Umbilical cord (tissue), 2 donors: ENCODE data around the gene ALG13. TPM values are rescaled to one million over a fixed set of nuclear protein-coding genes. Genes with fewer than 3 reads are reported as not detected.
"Not testable (repeated sequence)": the region's sequence is repeated elsewhere in the genome, so short reads cannot be mapped to it uniquely, and the experiment has no call there.

Experiments
- DNase-seq: peaks from one replicate; pipeline ENCODE4 v3.0.0-alpha.2; 2015; ENCODE audit warnings: low spot score
- total RNA-seq: library from RNA; depleted of rRNA; stranded (reverse); fragments of >200 nt; gene quantifications from one replicate; pipeline ENCODE4 v1.2.3, GENCODE V29; 2014; ENCODE audit warnings: low replicate concordance; ENCODE audit not compliant: insufficient read depth

ALG13 gene
- 54.9 TPM for total RNA-seq

- peak; percentile 91 for DNase-seq
Measured at GRCh38 chrX:111680988-111681779, at the start of gene ALG13. Gene ALG13, plus strand, starts transcription at chrX:111681170. Its CDS starts 49 bp downstream, at chrX:111681219.

- no peak for DNase-seq
Measured at GRCh38 chrX:111634823-111635729, 45.9 kb upstream of the ALG13 start.

GRCh38 chrX:111641969-111642368, 39.0 kb upstream of the ALG13 start:
- DNase-seq: no peak

GRCh38 chrX:111645165-111645564, 35.8 kb upstream of the ALG13 start:
- DNase-seq: not testable (repeated sequence)

- no peak for DNase-seq
Measured at GRCh38 chrX:111645607-111646006, 35.4 kb upstream of the ALG13 start.

GRCh38 chrX:111646515-111646914, 34.5 kb upstream of the ALG13 start:
- no peak for DNase-seq

GRCh38 chrX:111648802-111649201, 32.2 kb upstream of the ALG13 start:
- no peak for DNase-seq

GRCh38 chrX:111649638-111650037, 31.3 kb upstream of the ALG13 start:
- no peak for DNase-seq

- DNase-seq: no peak
Measured at GRCh38 chrX:111650845-111651244, 30.1 kb upstream of the ALG13 start.

GRCh38 chrX:111652719-111653118, 28.3 kb upstream of the ALG13 start:
- peak; percentile 0 for DNase-seq

GRCh38 chrX:111661241-111661640, 19.7 kb upstream of the ALG13 start:
- no peak for DNase-seq

GRCh38 chrX:111662292-111662691, 18.7 kb upstream of the ALG13 start:
- DNase-seq: no peak

GRCh38 chrX:111671668-111672067, 9.3 kb upstream of the ALG13 start:
- no peak for DNase-seq

GRCh38 chrX:111687305-111687704, 6.3 kb downstream of the ALG13 start:
- DNase-seq: no peak

- no peak for DNase-seq
Measured at GRCh38 chrX:111695297-111695880, 14.4 kb downstream of the ALG13 start.

GRCh38 chrX:111719426-111720210, 38.6 kb downstream of the ALG13 start:
- peak; percentile 43 for DNase-seq

GRCh38 chrX:111728096-111728495, 47.1 kb downstream of the ALG13 start:
- peak; percentile 40 for DNase-seq

GRCh38 chrX:111731351-111731750, 50.4 kb downstream of the ALG13 start:
- DNase-seq: peak; percentile 56

GRCh38 chrX:111736571-111736970, 55.6 kb downstream of the ALG13 start:
- no peak for DNase-seq

- DNase-seq: no peak
Measured at GRCh38 chrX:111742018-111742417, 61.0 kb downstream of the ALG13 start.

GRCh38 chrX:111743316-111743715, 62.3 kb downstream of the ALG13 start:
- no peak for DNase-seq
